Ascending aorta (tissue), 2 donors: Measurements from ENCODE around the gene FREM2. TPM values are rescaled to one million over a fixed set of nuclear protein-coding genes. Genes with fewer than 3 reads are reported as not detected.

ENCODE experiments used
- DNase-seq, 2 donors: peaks; one replicate each; pipeline ENCODE4 v3.0.0-alpha.2; 2019; ENCODE audit warnings: low spot score in 2 of 2
- H3K27ac ChIP-seq, 2 donors: fragments of 200-600 bp; sonication (generic); one replicate each; pipeline ENCODE4 v1.5.1; 2016 to 2017; ENCODE audit warnings: mild to moderate bottlenecking in 1 of 2
- H3K27me3 ChIP-seq: fragments of 200-600 bp; sonication (generic); one replicate; pipeline ENCODE4 v1.5.1; 2017
- H3K36me3 ChIP-seq, 2 donors: fragments of 200-600 bp; sonication (generic); one replicate each; pipeline ENCODE4 v1.5.1; 2016
- H3K4me1 ChIP-seq, 2 donors: fragments of 200-600 bp; sonication (generic); one replicate each; pipeline ENCODE4 v1.5.1; 2016 to 2017; ENCODE audit warnings: mild to moderate bottlenecking in 1 of 2
- H3K4me3 ChIP-seq, 2 donors: fragments of 200-600 bp; sonication (generic); one replicate each; pipeline ENCODE4 v1.5.1; 2016 to 2017; ENCODE audit warnings: mild to moderate bottlenecking in 1 of 2
- H3K9me3 ChIP-seq, 2 donors: fragments of 200-600 bp; sonication (generic); one replicate each; pipeline ENCODE4 v1.5.1; 2016
- CTCF ChIP-seq, 3 experiments: fragments of 200-600 bp in 2 of 3; fragments of 450-650 bp in 1 of 3; sonication (generic) in 2 of 3; IDR thresholded peaks; one replicate each; pipeline ENCODE4 v1.5.1; 2016 to 2019; ENCODE audit warnings: antibody characterized with exemption in 3 of 3, mild to moderate bottlenecking in 1 of 3, moderate library complexity in 1 of 3
- intact Hi-C: fragments of 100-400 bp; cut with DNase I; formaldehyde crosslinking; loops from one replicate; pipeline ENCODE4 v1.15.1; 2023
- total RNA-seq: library from RNA; depleted of rRNA; stranded (reverse); fragments of >200 nt; gene quantifications from one replicate; pipeline ENCODE4 v1.1.0, GENCODE V29; 2016

Gene FREM2
- total RNA-seq, 1 donor from 2014 or later: not detected

GRCh38 chr13:38674208-38674607 is 12.7 kb upstream of the FREM2 start:
- Histone ChIP-seq H3K36me3 (no peaks in the 10 kb centered on the region), H3K27me3 (no peaks in the 10 kb centered on the region), H3K4me1 (no peaks in the 10 kb centered on the region), H3K9me3 (no peaks in the 10 kb centered on the region), H3K4me3 (no peak overlapping the region), H3K27ac (no peak overlapping the region)
- no peak for TF ChIP-seq CTCF (IDR thresholded peaks at IDR 0.05)
- intact Hi-C loops: no loop called here
- no peak for DNase-seq

GRCh38 chr13:38680912-38681311 is 6.0 kb upstream of the FREM2 start:
- no peak for DNase-seq
- no peaks in the 10 kb centered on the region for H3K36me3 ChIP-seq
- H3K4me1 ChIP-seq: no peaks in the 10 kb centered on the region
- no peak for TF ChIP-seq CTCF (IDR thresholded peaks at IDR 0.05)
- no peaks in the 10 kb centered on the region for H3K27me3 ChIP-seq
- intact Hi-C loops: no loop called here
- H3K9me3 ChIP-seq: no peaks in the 10 kb centered on the region
- no peak overlapping the region for H3K27ac ChIP-seq
- H3K4me3 ChIP-seq: no peak overlapping the region

GRCh38 chr13:38684714-38685113 is 2.2 kb upstream of the FREM2 start:
- Histone ChIP-seq H3K36me3 (no peaks in the 10 kb centered on the region), H3K9me3 (no peaks in the 10 kb centered on the region), H3K27me3 (no peaks in the 10 kb centered on the region), H3K27ac (no peak overlapping the region), H3K4me1 (no peaks in the 10 kb centered on the region), H3K4me3 (no peak overlapping the region)
- no peak for TF ChIP-seq CTCF (IDR thresholded peaks at IDR 0.05)
- intact Hi-C loops: no loop called here
- DNase-seq: no peak

GRCh38 chr13:38685431-38685830 is 1.4 kb upstream of the FREM2 start:
- no peak for DNase-seq
- no peak for TF ChIP-seq CTCF (IDR thresholded peaks at IDR 0.05)
- Histone ChIP-seq H3K27me3 (no peaks in the 10 kb centered on the region), H3K4me1 (no peaks in the 10 kb centered on the region), H3K9me3 (no peaks in the 10 kb centered on the region), H3K4me3 (no peak overlapping the region), H3K36me3 (no peaks in the 10 kb centered on the region), H3K27ac (no peak overlapping the region)
- intact Hi-C loops: no loop called here

GRCh38 chr13:38685974-38686576 is 802 bp upstream of the FREM2 start:
- no peak for DNase-seq
- no peaks in the 10 kb centered on the region for H3K36me3 ChIP-seq
- no peaks in the 10 kb centered on the region for H3K4me1 ChIP-seq
- H3K27ac ChIP-seq: no peak overlapping the region
- intact Hi-C loops: no loop called here
- TF ChIP-seq CTCF (IDR thresholded peaks at IDR 0.05): no peak
- H3K27me3 ChIP-seq: no peaks in the 10 kb centered on the region
- no peaks in the 10 kb centered on the region for H3K9me3 ChIP-seq
- H3K4me3 ChIP-seq: peak overlapping the region; percentile 27 to 59
